GM12878 (cell line): ENCODE data around the gene CDH2.

ENCODE experiments used
- CTCF ChIP-seq, 3 experiments: IDR thresholded peaks in 2 of 3; conservative IDR thresholded peaks in 1 of 3; 2 replicates each; pipeline ENCODE4 v1.5.1; 2011; ENCODE audit warnings: low read depth in 3 of 3, low read length in 3 of 3, mild to moderate bottlenecking in 3 of 3, control low read depth in 2 of 3, moderate library complexity in 2 of 3, inconsistent platforms in 1 of 3, mixed read lengths in 1 of 3; ENCODE audit not compliant: control insufficient read depth in 2 of 3, insufficient read depth in 1 of 3; ENCODE audit errors: extremely low read depth in 1 of 3
- EGR1 ChIP-seq, 2 experiments: IDR thresholded peaks; 1 replicate in 1 of 2; 2 replicates in 1 of 2; pipeline ENCODE4 v1.6.1; 2011 to 2012; ENCODE audit warnings: low read depth in 2 of 2, low read length in 2 of 2, borderline replicate concordance in 1 of 2, mild to moderate bottlenecking in 1 of 2, moderate library complexity in 1 of 2
- POLR2A ChIP-seq: IDR thresholded peaks from 2 replicates; pipeline ENCODE4 v1.6.1; 2011; ENCODE audit warnings: low read depth, mild to moderate bottlenecking, low read length
- RUNX3 ChIP-seq: IDR thresholded peaks from 2 replicates; pipeline ENCODE4 v1.6.1; 2012; ENCODE audit warnings: low read length, inconsistent platforms
- USF1 ChIP-seq: IDR thresholded peaks from 2 replicates; pipeline ENCODE4 v1.6.1; 2011; ENCODE audit warnings: borderline replicate concordance, low read depth, mild to moderate bottlenecking, moderate library complexity, mixed read lengths, low read length; ENCODE audit not compliant: insufficient read depth; ENCODE audit errors: extremely low read length

- TF ChIP-seq POLR2A, result no peak
- no peak for TF ChIP-seq CTCF (IDR thresholded peaks at IDR 0.05 in 2 of 3, conservative IDR thresholded peaks at IDR 0.05 in 1 of 3; ENCODE audit: control insufficient read depth in 2 of 3, extremely low read depth in 1 of 3, insufficient read depth in 1 of 3, low read depth in 3 of 3, low read length in 3 of 3)
- TF ChIP-seq EGR1 (IDR thresholded peaks at IDR 0.05; ENCODE audit: borderline replicate concordance in 1 of 2, low read depth in 2 of 2, low read length in 2 of 2), result no peak
- TF ChIP-seq USF1, result no peak
- no peak for TF ChIP-seq RUNX3
Observed at GRCh38 chr18:28128659-28128980, 48.3 kb downstream of the CDH2 start.
